NCI-H2227 (cell line): Measurements from ENCODE around the gene ACTL6B.
"Not testable (repeated sequence)": the region's sequence is repeated elsewhere in the genome, so short reads cannot be mapped to it uniquely, and the experiment has no call there.

Experiments
- DNase-seq: peaks from one replicate; lab custom pipeline; 2025; ENCODE audit not compliant: unreplicated experiment; lab: John Stamatoyannopoulos, UW

Gene ACTL6B

GRCh38 chr7:100655908-100656674 lies at the start of gene ACTL6B:
TSS of gene ACTL6B (minus strand) at chr7:100656448. CDS start at chr7:100656354, 94 bp downstream.
- DNase-seq: peak; percentile 93

- DNase-seq: peak; percentile 88
These were observed 49.1 kb upstream of the ACTL6B start for GRCh38 chr7:100705320-100705752.

GRCh38 chr7:100701089-100701488 lies 44.8 kb upstream of the ACTL6B start:
- not testable (repeated sequence) for DNase-seq

- DNase-seq: no peak
These were observed 42.8 kb upstream of the ACTL6B start for GRCh38 chr7:100699018-100699417.

- no peak for DNase-seq
These were observed 39.9 kb upstream of the ACTL6B start for GRCh38 chr7:100696123-100696521.

GRCh38 chr7:100694098-100694745 lies 38.0 kb upstream of the ACTL6B start, which contains the start of gene GIGYF1:
TSS of gene GIGYF1 (minus strand) at chr7:100694250. CDS start at chr7:100688238, 6,012 bp downstream.
- DNase-seq: peak; percentile 92

GRCh38 chr7:100693312-100694097 lies 37.3 kb upstream of the ACTL6B start:
- peak; percentile 74 for DNase-seq

- no peak for DNase-seq
These were observed 36.3 kb upstream of the ACTL6B start for GRCh38 chr7:100692578-100692961.

- peak; percentile 91 for DNase-seq
These were observed 35.7 kb upstream of the ACTL6B start for GRCh38 chr7:100691676-100692577.

- DNase-seq: no peak
These were observed 33.2 kb upstream of the ACTL6B start for GRCh38 chr7:100689230-100690135.

GRCh38 chr7:100688326-100688860 lies 32.1 kb upstream of the ACTL6B start:
- no peak for DNase-seq

- no peak for DNase-seq
These were observed 31.6 kb upstream of the ACTL6B start for GRCh38 chr7:100687751-100688300.

GRCh38 chr7:100687261-100687660 lies 31.0 kb upstream of the ACTL6B start:
- no peak for DNase-seq

GRCh38 chr7:100686822-100687211 lies 30.6 kb upstream of the ACTL6B start:
- no peak for DNase-seq

GRCh38 chr7:100686201-100686821 lies 30.1 kb upstream of the ACTL6B start:
- DNase-seq: peak; percentile 87

- no peak for DNase-seq
These were observed 29.4 kb upstream of the ACTL6B start for GRCh38 chr7:100685631-100686145.

- no peak for DNase-seq
These were observed 28.9 kb upstream of the ACTL6B start for GRCh38 chr7:100685049-100685605.

- DNase-seq: no peak
These were observed 28.3 kb upstream of the ACTL6B start for GRCh38 chr7:100684534-100685042.
